HG03025 (cell line): ENCODE data around the gene LIMS2.

Source experiments
- ATAC-seq: cut with Tn5 transposase; IDR thresholded peaks from one replicate; pipeline ENCODE4 v1.9.1; 2021; ENCODE audit warnings: mild to moderate bottlenecking, moderate library complexity; ENCODE audit not compliant: unreplicated experiment, low FRiP score

LIMS2 gene

GRCh38 chr2:127647242-127648190 lies 27.8 kb downstream of the LIMS2 start:
- ATAC-seq, result no peak

- no peak for ATAC-seq
These were observed 28.7 kb downstream of the LIMS2 start for GRCh38 chr2:127646487-127647241.

DNA sequence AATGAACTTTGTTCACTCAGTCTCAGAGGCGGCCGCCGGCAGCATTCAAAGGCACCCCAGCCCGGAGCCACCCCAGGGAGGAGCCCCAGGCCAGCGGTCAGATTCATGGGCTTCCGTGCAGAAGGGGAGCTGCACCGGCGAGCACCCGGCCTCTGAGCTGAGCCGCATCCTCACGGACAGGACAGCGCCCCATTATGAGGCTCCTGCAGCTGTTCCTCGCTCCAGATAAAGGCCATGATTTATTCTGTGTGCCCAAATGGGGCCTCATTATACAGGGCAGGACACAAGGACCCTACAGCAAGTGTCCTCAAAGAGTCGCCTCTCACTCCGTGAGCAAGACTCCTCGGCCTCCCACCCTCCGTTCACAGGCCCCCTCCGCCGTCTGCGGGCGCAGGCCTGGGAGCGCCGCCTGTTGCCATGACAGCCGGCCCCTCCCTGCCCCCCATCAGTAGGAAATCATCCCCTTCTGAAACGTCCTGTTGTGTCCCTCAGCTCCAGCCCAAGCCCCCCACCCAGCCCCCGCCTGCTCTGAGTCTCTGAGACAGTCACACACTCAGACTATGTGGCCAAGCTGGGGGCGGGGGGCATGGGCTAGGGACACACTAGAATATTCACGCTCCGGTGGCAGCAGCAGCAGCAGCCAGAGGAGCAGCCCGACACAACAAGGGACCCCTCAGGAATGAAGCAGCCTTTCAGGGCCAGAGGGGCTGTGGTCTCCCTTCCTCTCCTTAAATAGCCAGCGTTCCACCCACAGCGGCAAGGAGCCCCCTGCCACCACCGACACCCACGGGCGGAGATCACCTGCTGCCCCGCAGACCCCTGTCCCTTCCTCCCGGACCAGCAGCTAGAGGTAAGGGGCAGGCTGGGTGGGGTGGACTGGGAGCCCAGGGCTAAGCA lies 29.7 kb downstream of the LIMS2 start, which contains the start of gene GPR17:
Gene GPR17 (plus strand): TSS at position 759 of the 897 bp plus-strand sequence. CDS start 4,583 bp downstream, outside the sequence.
- ATAC-seq, result no peak

GRCh38 chr2:127645026-127645394 lies 30.3 kb downstream of the LIMS2 start:
- no peak for ATAC-seq

GRCh38 chr2:127644066-127645025 lies 31.0 kb downstream of the LIMS2 start:
- no peak for ATAC-seq

GRCh38 chr2:127643439-127644065 lies 31.8 kb downstream of the LIMS2 start:
- no peak for ATAC-seq

DNA sequence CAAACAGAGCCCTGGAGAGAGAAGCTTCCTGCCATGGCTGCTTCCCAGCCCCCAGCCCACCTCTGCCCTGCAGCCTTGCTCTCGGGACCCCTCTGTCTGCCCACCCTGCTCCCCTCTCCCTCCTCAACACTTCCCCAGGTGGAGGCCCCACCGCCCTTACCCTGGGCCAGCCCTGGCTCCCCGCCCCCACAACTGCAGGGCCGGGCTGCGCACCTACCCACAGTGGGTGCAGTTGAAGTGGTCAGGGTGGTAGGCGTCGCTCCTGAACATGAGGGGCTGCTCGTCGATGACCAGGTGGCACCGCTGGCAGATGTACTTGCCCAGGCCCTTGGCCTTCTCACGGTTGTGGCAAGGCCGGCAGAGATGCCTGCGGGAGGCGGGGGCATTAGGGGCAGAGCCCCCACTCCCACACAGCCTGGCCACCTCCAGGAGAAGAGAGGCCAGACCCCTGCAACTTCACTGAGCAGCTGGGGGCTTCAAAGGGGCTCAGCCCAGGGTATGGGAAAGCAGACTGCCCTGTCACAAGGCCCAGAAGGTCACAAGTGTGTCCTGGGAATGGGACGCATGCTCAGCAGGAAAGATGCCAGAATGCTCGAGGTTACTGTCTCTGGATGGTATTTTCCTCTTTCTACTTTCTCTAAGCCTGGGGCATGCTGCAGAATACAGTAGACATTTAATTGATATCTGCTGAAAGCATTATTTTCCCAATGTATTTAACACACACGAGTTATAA lies 32.5 kb downstream of the LIMS2 start:
- no peak for ATAC-seq

DNA sequence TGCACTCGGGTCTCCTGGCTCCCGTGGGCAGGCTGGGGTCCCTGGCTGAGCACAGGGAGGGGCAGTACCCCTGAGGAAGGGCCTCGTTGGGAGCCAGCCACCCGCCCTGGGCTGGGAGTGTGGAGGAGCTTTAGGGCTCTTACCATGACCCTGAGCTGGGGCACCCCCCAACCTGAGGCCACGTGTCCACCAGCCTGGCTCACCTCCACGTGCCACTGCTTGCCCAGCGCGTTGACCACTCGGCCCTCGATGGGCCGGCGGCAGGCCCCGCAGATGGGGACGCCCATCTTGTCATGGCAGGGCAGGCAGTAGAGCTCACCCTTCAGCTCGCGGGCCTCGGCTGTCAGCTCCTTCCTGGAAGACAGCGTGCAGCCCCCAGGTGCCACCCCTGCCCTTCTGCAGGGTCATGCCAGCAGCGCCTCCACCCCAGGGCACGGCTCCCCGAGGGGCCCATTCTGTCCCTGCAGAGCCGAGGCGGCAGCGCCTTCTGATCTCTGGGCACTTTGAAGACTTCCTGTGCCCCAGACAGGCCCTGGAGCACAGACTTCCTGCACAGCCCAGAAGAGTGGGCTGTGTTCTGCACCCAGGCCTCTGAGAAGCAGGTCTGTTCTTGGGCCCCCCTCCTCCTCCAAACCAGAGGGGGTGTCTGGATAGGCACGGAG lies 33.4 kb downstream of the LIMS2 start:
- no peak for ATAC-seq

- no peak for ATAC-seq
These were observed 34.2 kb downstream of the LIMS2 start for GRCh38 chr2:127641133-127641532.

- peak; percentile 53 for ATAC-seq
These were observed 35.0 kb downstream of the LIMS2 start for GRCh38 chr2:127640082-127641072.

DNA sequence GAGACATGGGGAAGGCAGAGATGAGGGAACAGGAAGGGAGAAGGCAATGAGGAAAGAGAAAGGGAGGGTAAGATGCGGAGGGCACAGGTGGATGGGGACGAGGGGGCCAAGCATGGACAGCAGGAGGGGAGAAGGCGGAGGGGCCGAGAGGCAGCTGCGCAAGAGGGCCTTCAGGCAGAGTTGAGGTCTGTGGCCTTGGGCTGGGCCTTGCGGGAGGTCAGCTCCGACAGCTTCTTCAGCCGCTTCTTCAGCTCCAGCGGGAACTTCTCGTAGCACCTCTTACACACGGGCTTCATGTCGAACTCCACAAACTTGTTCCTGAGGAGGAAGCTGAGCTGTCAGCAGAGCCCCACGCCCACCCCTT lies 36.2 kb downstream of the LIMS2 start:
- no peak for ATAC-seq

DNA sequence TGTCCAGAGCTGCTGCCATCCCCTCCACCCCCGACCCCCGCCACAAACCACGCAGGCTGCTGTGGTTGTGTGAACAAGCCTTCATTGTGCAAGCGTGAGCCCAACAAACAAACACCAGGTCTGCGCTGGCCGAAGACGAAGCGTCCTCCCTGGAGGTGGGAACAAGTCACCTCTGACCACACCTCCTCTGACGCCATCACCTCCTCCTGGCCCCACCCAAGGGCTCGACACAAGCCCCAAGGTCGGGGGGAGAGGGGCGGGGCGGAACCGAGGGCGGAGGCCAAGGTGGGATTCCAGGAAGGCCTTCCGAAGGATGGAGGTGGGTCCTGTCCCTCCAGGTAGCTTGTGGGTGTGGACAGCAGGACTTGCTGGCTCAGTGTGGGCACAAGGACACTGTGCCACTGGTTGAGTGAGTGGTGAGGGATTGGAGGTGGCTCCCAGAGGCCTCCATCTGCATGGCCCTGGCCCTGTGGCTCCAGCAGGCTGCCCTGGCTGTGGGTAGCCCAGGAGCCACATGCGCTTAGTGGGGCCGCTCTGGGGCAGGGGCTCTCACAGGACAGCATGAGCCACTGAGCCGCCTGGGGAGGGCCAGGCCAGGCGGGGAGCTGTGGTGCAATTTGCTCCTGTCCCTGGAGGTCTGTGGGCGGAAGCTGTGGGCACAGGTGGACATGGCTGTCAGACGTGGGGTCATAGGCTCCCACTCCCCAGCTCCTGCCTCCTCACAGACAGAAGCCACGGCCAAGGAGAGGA lies 36.8 kb downstream of the LIMS2 start:
- ATAC-seq, result no peak

- no peak for ATAC-seq
These were observed 37.5 kb downstream of the LIMS2 start for GRCh38 chr2:127637725-127638252.

DNA sequence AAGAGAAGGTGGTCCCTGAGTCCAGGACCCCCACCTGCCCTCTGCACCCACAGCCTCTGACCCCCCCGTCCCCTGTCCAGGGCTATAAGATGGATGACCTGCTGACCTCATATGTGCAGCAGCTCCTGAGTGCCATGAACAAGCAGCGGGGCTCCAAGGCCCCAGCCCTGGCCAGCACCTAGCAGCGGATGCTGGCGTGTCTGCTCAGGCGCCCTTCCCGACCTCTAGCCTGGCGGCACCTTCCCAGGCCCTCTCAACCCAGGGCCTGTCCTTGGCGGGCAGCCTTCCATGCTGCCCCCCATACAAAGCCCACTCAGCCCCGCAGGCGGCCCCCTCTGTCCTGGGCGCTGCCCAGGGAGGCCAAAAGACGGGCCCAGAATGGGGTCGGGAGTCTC lies 38.1 kb downstream of the LIMS2 start:
- ATAC-seq, result no peak
